SU-DHL-6 (cell line): Measurements from ENCODE around the gene TNNC1.

Source experiments
- H2AFZ ChIP-seq: fragments of 200-600 bp; sonication (generic); 2 replicates; pipeline ENCODE4 v1.6.1; 2014; ENCODE audit warnings: low read depth, mild to moderate bottlenecking, moderate library complexity, mixed read lengths, antibody characterized with exemption, low read length; ENCODE audit not compliant: severe bottlenecking
- H3F3A ChIP-seq: fragments of 200-600 bp; shearing (Covaris generic); 2 replicates; pipeline ENCODE4 v1.6.0; 2016; ENCODE audit warnings: antibody characterized with exemption, mild to moderate bottlenecking; ENCODE audit not compliant: insufficient read depth
- H3K27ac ChIP-seq: fragments of 200-600 bp; sonication (generic); 2 replicates; pipeline ENCODE4 v1.5.1; 2016; ENCODE audit warnings: low read depth, mild to moderate bottlenecking, low read length, moderate library complexity, mixed read lengths
- H3K27me3 ChIP-seq: fragments of 200-600 bp; sonication (generic), shearing (Covaris generic); 2 replicates; pipeline ENCODE4 v1.6.0; 2014; ENCODE audit warnings: mild to moderate bottlenecking, low read length
- H3K36me3 ChIP-seq: fragments of 200-600 bp; sonication (generic); 2 replicates; pipeline ENCODE4 v1.6.1; 2014; ENCODE audit warnings: mild to moderate bottlenecking, low read length, mixed read lengths
- H3K4me2 ChIP-seq: fragments of 300-600, 200-600 bp; shearing (Covaris generic), sonication (generic); 2 replicates; pipeline ENCODE4 v1.6.0; 2014; ENCODE audit warnings: low read length, low read depth, mild to moderate bottlenecking; ENCODE audit not compliant: poor library complexity, severe bottlenecking
- H3K4me3 ChIP-seq: fragments of 200-600 bp; sonication (generic); 2 replicates; pipeline ENCODE4 v1.5.1; 2014; ENCODE audit warnings: antibody characterized with exemption, low read length, mild to moderate bottlenecking, mixed read lengths; ENCODE audit not compliant: insufficient read depth, poor library complexity, severe bottlenecking
- H3K79me2 ChIP-seq: fragments of 200-600 bp; sonication (generic); 2 replicates; pipeline ENCODE4 v1.6.1; 2014; ENCODE audit warnings: mild to moderate bottlenecking, low read length, moderate library complexity; ENCODE audit not compliant: insufficient read depth
- H3K9ac ChIP-seq: fragments of 200-600 bp; sonication (generic); 2 replicates; pipeline ENCODE4 v1.7.0; 2014; ENCODE audit warnings: mild to moderate bottlenecking, low read length
- H3K9me2 ChIP-seq: fragments of 200-600 bp; sonication (generic); replicated peaks from 2 replicates; pipeline ENCODE4 v1.6.1; 2014; ENCODE audit warnings: low read length; ENCODE audit not compliant: insufficient read depth
- H3K9me3 ChIP-seq: fragments of 200-600 bp; sonication (generic); 2 replicates; pipeline ENCODE4 v1.6.1; 2014; ENCODE audit warnings: low read length, mixed read lengths; ENCODE audit not compliant: insufficient read depth
- H4K20me1 ChIP-seq: fragments of 200-600 bp; sonication (generic); 2 replicates; pipeline ENCODE4 v1.6.1; 2014; ENCODE audit warnings: low read depth, mild to moderate bottlenecking, antibody characterized with exemption, low read length, moderate library complexity, mixed read lengths
- CTCF ChIP-seq: fragments of 200-600 bp; sonication (generic); IDR thresholded peaks from one replicate; pipeline ENCODE4 v1.5.1; 2017; ENCODE audit warnings: antibody characterized with exemption, mild to moderate bottlenecking, low read length, moderate library complexity; ENCODE audit not compliant: insufficient read depth, poor library complexity, severe bottlenecking
- EZH2phosphoT487 ChIP-seq: fragments of 200-600 bp; sonication (generic), shearing (Covaris generic); conservative IDR thresholded peaks from 2 replicates; pipeline ENCODE4 v1.6.1; 2018; ENCODE audit warnings: mild to moderate bottlenecking, antibody characterized with exemption, low read length, moderate library complexity, mixed read lengths

TNNC1 gene

GRCh38 chr3:52446631-52447511 lies 7.0 kb downstream of the TNNC1 start:
- Histone ChIP-seq H4K20me1 (no peaks in the 10 kb centered on the region), H2AFZ (no peak overlapping the region), H3K27me3 (no peaks in the 10 kb centered on the region), H3K27ac (no peak overlapping the region), H3F3A (no peaks in the 10 kb centered on the region), H3K4me3 (no peak overlapping the region), H3K36me3 (no peaks in the 10 kb centered on the region), H3K9ac (no peak overlapping the region), H3K4me2 (no peak overlapping the region), H3K9me3 (no peaks in the 10 kb centered on the region), H3K79me2 (no peaks in the 10 kb centered on the region), H3K9me2 (no peaks in the 10 kb centered on the region)
- peak; percentile 95 for TF ChIP-seq CTCF
- TF ChIP-seq EZH2phosphoT487 = no peak

GRCh38 chr3:52446042-52446441 lies 7.8 kb downstream of the TNNC1 start:
- no peaks in the 10 kb centered on the region for H3K79me2 ChIP-seq
- H3K27ac ChIP-seq = no peak overlapping the region
- no peaks in the 10 kb centered on the region for H3K36me3 ChIP-seq
- H3K4me2 ChIP-seq = no peak overlapping the region
- no peaks in the 10 kb centered on the region for H3K9me3 ChIP-seq
- no peak for TF ChIP-seq EZH2phosphoT487
- no peak for TF ChIP-seq CTCF
- H3F3A ChIP-seq = no peaks in the 10 kb centered on the region
- H2AFZ ChIP-seq = no peak overlapping the region
- no peaks in the 10 kb centered on the region for H3K9me2 ChIP-seq
- no peaks in the 10 kb centered on the region for H3K27me3 ChIP-seq
- H3K9ac ChIP-seq = no peak overlapping the region
- H4K20me1 ChIP-seq = no peaks in the 10 kb centered on the region
- H3K4me3 ChIP-seq = no peak overlapping the region

- H3K9ac ChIP-seq = no peak within 1 kb of the TSS
These were observed 8.7 kb downstream of the TNNC1 start, which contains the start of gene SEMA3G for GRCh38 chr3:52444860-52445793. Gene SEMA3G, minus strand, starts transcription at chr3:52445103. Its CDS starts 76 bp downstream, at chr3:52445027.

More at GRCh38 chr3:52444860-52445793, 8.7 kb downstream of the TNNC1 start, which contains the start of gene SEMA3G:
- Histone ChIP-seq H3K27me3 (no peaks in the 10 kb centered on the region), H3K9me2 (no peaks in the 10 kb centered on the region), H3F3A (no peaks in the 10 kb centered on the region), H3K36me3 (no peaks in the 10 kb centered on the region), H3K4me3 (no peak within 1 kb of the TSS), H3K79me2 (no peaks in the 10 kb centered on the region), H3K27ac (no peak within 1 kb of the TSS), H3K9me3 (no peaks in the 10 kb centered on the region), H4K20me1 (no peaks in the 10 kb centered on the region), H2AFZ (peak within 1 kb of the TSS; percentile 38), H3K4me2 (peak within 1 kb of the TSS; percentile 22)
- TF ChIP-seq EZH2phosphoT487 = no peak
- TF ChIP-seq CTCF = no peak
